NCI-H2196 (cell line): ENCODE data around the gene NCOA3.
"Not testable (repeated sequence)": the region's sequence is repeated elsewhere in the genome, so short reads cannot be mapped to it uniquely, and the experiment has no call there.

Experiments
- DNase-seq: peaks from one replicate; lab custom pipeline; 2025; ENCODE audit not compliant: unreplicated experiment; lab: John Stamatoyannopoulos, UW

Gene NCOA3

GRCh38 chr20:47561603-47562583 is 60.2 kb downstream of the NCOA3 start:
- no peak for DNase-seq

GRCh38 chr20:47566269-47566668 is 64.6 kb downstream of the NCOA3 start:
- no peak for DNase-seq

- peak; percentile 84 for DNase-seq
Observed at GRCh38 chr20:47568019-47568418, 66.3 kb downstream of the NCOA3 start.

- no peak for DNase-seq
Observed at GRCh38 chr20:47568837-47569410, 67.2 kb downstream of the NCOA3 start.

GRCh38 chr20:47571426-47571825 is 69.7 kb downstream of the NCOA3 start:
- DNase-seq: no peak

GRCh38 chr20:47572105-47572729 is 70.5 kb downstream of the NCOA3 start:
- no peak for DNase-seq

GRCh38 chr20:47573559-47573958 is 71.9 kb downstream of the NCOA3 start:
- DNase-seq: no peak

GRCh38 chr20:47574616-47575364 is 73.1 kb downstream of the NCOA3 start:
- peak; percentile 73 for DNase-seq

GRCh38 chr20:47576516-47577033 is 74.9 kb downstream of the NCOA3 start:
- DNase-seq: peak; percentile 78

- no peak for DNase-seq
Observed at GRCh38 chr20:47577314-47577713, 75.6 kb downstream of the NCOA3 start.

- DNase-seq: no peak
Observed at GRCh38 chr20:47578543-47578942, 76.9 kb downstream of the NCOA3 start.

GRCh38 chr20:47580686-47581085 is 79.0 kb downstream of the NCOA3 start:
- DNase-seq: not testable (repeated sequence)

GRCh38 chr20:47581090-47581489 is 79.4 kb downstream of the NCOA3 start:
- no peak for DNase-seq

- no peak for DNase-seq
Observed at GRCh38 chr20:47583551-47583950, 81.9 kb downstream of the NCOA3 start.

GRCh38 chr20:47585087-47585747 is 83.5 kb downstream of the NCOA3 start:
- DNase-seq: no peak

- DNase-seq: no peak
Observed at GRCh38 chr20:47586649-47587294, 85.1 kb downstream of the NCOA3 start.

GRCh38 chr20:47588158-47588557 is 86.5 kb downstream of the NCOA3 start:
- no peak for DNase-seq

- DNase-seq: no peak
Observed at GRCh38 chr20:47591231-47591630, 89.5 kb downstream of the NCOA3 start.

GRCh38 chr20:47594157-47594556 is 92.5 kb downstream of the NCOA3 start:
- no peak for DNase-seq

GRCh38 chr20:47595138-47595537 is 93.5 kb downstream of the NCOA3 start:
- not testable (repeated sequence) for DNase-seq
